Measurements from ENCODE around the gene SLC39A7. TPM values are rescaled to one million over a fixed set of nuclear protein-coding genes. Genes with fewer than 3 reads are reported as not detected.

The SLC39A7 gene
- total and polyA plus RNA-seq, 4 donors: 59.7 to 102 (median 88.6) TPM

GRCh38 chr6:33172688-33173534, 27.8 kb upstream of the SLC39A7 start:
- Histone ChIP-seq H3K36me3 (ENCODE audit: control insufficient read depth in 1 of 2, insufficient read depth in 2 of 2, low read length in 1 of 2) (no peaks in the 10 kb centered on the region), H3K27me3 (ENCODE audit: control insufficient read depth in 1 of 2, insufficient read depth in 2 of 2, low read length in 1 of 2) (no peaks in the 10 kb centered on the region), H3K4me1 (ENCODE audit: control insufficient read depth in 1 of 2, insufficient read depth in 2 of 2, low read length in 2 of 2) (no peaks in the 10 kb centered on the region), H3K27ac (ENCODE audit: low read depth in 1 of 2, low read length in 2 of 2) (no peak overlapping the region), H3K9me3 (ENCODE audit: control insufficient read depth, low read length) (no peaks in the 10 kb centered on the region), H3K4me3 (ENCODE audit: low read length in 2 of 2) (no peak overlapping the region)
- 76 to 79% methylated on average over 14 to 16 of the region's 16 CpGs for WGBS, 2 donors
- ATAC-seq (ENCODE audit: low FRiP score): no peak
- intact Hi-C loops (cut with DNase I): no loop called here
- DNase-seq: peak; percentile 41 to 53

- no peak overlapping the region for H3K27ac ChIP-seq (ENCODE audit: low read depth in 1 of 2, low read length in 2 of 2)
- H3K9me3 ChIP-seq (ENCODE audit: control insufficient read depth, low read length): no peaks in the 10 kb centered on the region
- intact Hi-C loops (cut with DNase I): no loop called here
- H3K36me3 ChIP-seq (ENCODE audit: control insufficient read depth in 1 of 2, insufficient read depth in 2 of 2, low read length in 1 of 2): no peaks in the 10 kb centered on the region
- 75 to 79% methylated on average over 11 of the region's 11 CpGs for WGBS, 2 donors
- no peaks in the 10 kb centered on the region for H3K27me3 ChIP-seq (ENCODE audit: control insufficient read depth in 1 of 2, insufficient read depth in 2 of 2, low read length in 1 of 2)
- DNase-seq: peak; percentile 26 to 37
- no peak overlapping the region for H3K4me3 ChIP-seq (ENCODE audit: low read length in 2 of 2)
- no peak for ATAC-seq (ENCODE audit: low FRiP score)
- H3K4me1 ChIP-seq (ENCODE audit: control insufficient read depth in 1 of 2, insufficient read depth in 2 of 2, low read length in 2 of 2): no peaks in the 10 kb centered on the region
These were observed 27.0 kb upstream of the SLC39A7 start for GRCh38 chr6:33173535-33174180.

DNA sequence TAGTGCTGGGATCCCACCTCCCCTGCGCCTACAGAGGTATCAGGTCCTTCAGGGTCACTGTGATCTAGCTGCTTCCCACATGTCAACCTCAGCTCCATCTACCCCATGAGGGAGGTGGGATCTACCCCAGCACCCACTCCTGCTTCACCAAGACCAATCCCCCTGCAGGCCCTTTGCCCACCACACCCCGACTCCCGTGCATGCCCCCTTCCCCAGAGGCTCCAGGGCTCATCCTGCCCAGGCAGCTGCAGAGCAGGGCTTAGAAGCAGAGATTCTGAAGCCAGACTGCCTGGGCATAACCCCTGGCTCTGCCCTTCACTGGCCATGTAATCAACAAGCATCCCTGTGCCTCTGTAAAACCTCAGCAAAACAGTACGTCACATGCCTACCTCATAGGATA, 25.9 kb upstream of the SLC39A7 start:
- Histone ChIP-seq H3K9me3 (ENCODE audit: control insufficient read depth, low read length) (no peaks in the 10 kb centered on the region), H3K4me3 (ENCODE audit: low read length in 2 of 2) (no peak overlapping the region), H3K27ac (ENCODE audit: low read depth in 1 of 2, low read length in 2 of 2) (no peak overlapping the region), H3K27me3 (ENCODE audit: control insufficient read depth in 1 of 2, insufficient read depth in 2 of 2, low read length in 1 of 2) (no peaks in the 10 kb centered on the region), H3K36me3 (ENCODE audit: control insufficient read depth in 1 of 2, insufficient read depth in 2 of 2, low read length in 1 of 2) (no peaks in the 10 kb centered on the region), H3K4me1 (ENCODE audit: control insufficient read depth in 1 of 2, insufficient read depth in 2 of 2, low read length in 2 of 2) (no peaks in the 10 kb centered on the region)
- intact Hi-C loops (cut with DNase I): no loop called here
- DNase-seq: peak in 1 of 2 donors; percentile 37
- ATAC-seq (ENCODE audit: low FRiP score): no peak
- WGBS, 2 donors: 87 to 92% methylated on average over 4 of the region's 4 CpGs

DNA sequence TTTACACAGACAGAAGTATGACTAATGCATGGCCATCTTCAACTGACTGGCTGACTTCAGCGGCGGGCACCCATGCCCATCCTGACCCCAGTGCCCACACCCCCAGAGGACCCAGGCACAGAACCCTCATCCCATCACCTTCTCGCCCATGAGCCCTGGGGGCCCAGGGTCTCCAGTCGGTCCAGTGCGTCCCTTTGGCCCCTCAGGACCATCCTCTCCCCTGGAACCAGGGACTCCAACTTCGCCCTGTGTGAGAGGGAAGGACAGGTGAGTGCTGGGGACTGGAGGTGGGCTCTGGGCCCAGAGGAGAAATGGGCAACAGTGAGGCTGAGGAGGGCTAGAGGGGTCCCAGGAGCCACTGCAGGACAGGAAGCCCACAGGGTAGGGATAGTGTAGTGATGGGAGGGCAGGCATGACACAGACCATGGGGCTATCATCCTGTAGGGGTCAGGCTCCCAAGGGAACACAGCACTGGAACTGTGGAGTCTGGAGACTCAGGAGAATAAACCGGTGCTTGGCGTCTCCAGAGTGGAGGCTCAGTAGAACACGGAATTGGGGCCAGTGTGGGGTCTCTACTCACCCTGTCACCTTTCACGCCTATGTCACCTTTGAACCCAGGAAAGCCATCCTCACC, 25.1 kb upstream of the SLC39A7 start:
- intact Hi-C loops (cut with DNase I): no loop called here
- H3K27me3 ChIP-seq (ENCODE audit: control insufficient read depth in 1 of 2, insufficient read depth in 2 of 2, low read length in 1 of 2): no peaks in the 10 kb centered on the region
- H3K4me1 ChIP-seq (ENCODE audit: control insufficient read depth in 1 of 2, insufficient read depth in 2 of 2, low read length in 2 of 2): no peaks in the 10 kb centered on the region
- ATAC-seq (ENCODE audit: low FRiP score) (no peak), DNase-seq (no peak)
- no peak overlapping the region for H3K4me3 ChIP-seq (ENCODE audit: low read length in 2 of 2)
- H3K36me3 ChIP-seq (ENCODE audit: control insufficient read depth in 1 of 2, insufficient read depth in 2 of 2, low read length in 1 of 2): no peaks in the 10 kb centered on the region
- no peaks in the 10 kb centered on the region for H3K9me3 ChIP-seq (ENCODE audit: control insufficient read depth, low read length)
- 83% methylated on average over 10 of the region's 10 CpGs for WGBS, 2 donors
- H3K27ac ChIP-seq (ENCODE audit: low read depth in 1 of 2, low read length in 2 of 2): no peak overlapping the region

GRCh38 chr6:33176906-33177305, 23.8 kb upstream of the SLC39A7 start:
- Histone ChIP-seq H3K27ac (ENCODE audit: low read depth in 1 of 2, low read length in 2 of 2) (no peak overlapping the region), H3K36me3 (ENCODE audit: control insufficient read depth in 1 of 2, insufficient read depth in 2 of 2, low read length in 1 of 2) (no peaks in the 10 kb centered on the region), H3K4me3 (ENCODE audit: low read length in 2 of 2) (no peak overlapping the region), H3K9me3 (ENCODE audit: control insufficient read depth, low read length) (no peaks in the 10 kb centered on the region), H3K27me3 (ENCODE audit: control insufficient read depth in 1 of 2, insufficient read depth in 2 of 2, low read length in 1 of 2) (no peaks in the 10 kb centered on the region), H3K4me1 (ENCODE audit: control insufficient read depth in 1 of 2, insufficient read depth in 2 of 2, low read length in 2 of 2) (no peaks in the 10 kb centered on the region)
- peak in 1 of 2 donors; percentile 55 for DNase-seq
- intact Hi-C loops (cut with DNase I): no loop called here
- 86 to 91% methylated on average over 7 of the region's 7 CpGs for WGBS, 2 donors
- no peak for ATAC-seq (ENCODE audit: low FRiP score)

- ATAC-seq (ENCODE audit: low FRiP score): no peak
- no peaks in the 10 kb centered on the region for H3K27me3 ChIP-seq (ENCODE audit: control insufficient read depth in 1 of 2, insufficient read depth in 2 of 2, low read length in 1 of 2)
- DNase-seq: no peak
These were observed 22.9 kb upstream of the SLC39A7 start for GRCh38 chr6:33177552-33178446.

GRCh38 chr6:33178755-33179475, 21.8 kb upstream of the SLC39A7 start:
- DNase-seq (no peak), ATAC-seq (ENCODE audit: low FRiP score) (no peak)
- intact Hi-C loops (cut with DNase I): no loop called here
- no peaks in the 10 kb centered on the region for H3K27me3 ChIP-seq (ENCODE audit: control insufficient read depth in 1 of 2, insufficient read depth in 2 of 2, low read length in 1 of 2)
- WGBS, 2 donors: 91 to 93% methylated on average over 9 to 10 of the region's 10 CpGs
- H3K9me3 ChIP-seq (ENCODE audit: control insufficient read depth, low read length): no peaks in the 10 kb centered on the region
- H3K27ac ChIP-seq (ENCODE audit: low read depth in 1 of 2, low read length in 2 of 2): no peak overlapping the region
- H3K4me3 ChIP-seq (ENCODE audit: low read length in 2 of 2): no peak overlapping the region
- H3K36me3 ChIP-seq (ENCODE audit: control insufficient read depth in 1 of 2, insufficient read depth in 2 of 2, low read length in 1 of 2): no peaks in the 10 kb centered on the region
- H3K4me1 ChIP-seq (ENCODE audit: control insufficient read depth in 1 of 2, insufficient read depth in 2 of 2, low read length in 2 of 2): no peaks in the 10 kb centered on the region

More at GRCh38 chr6:33177552-33178446, 22.9 kb upstream of the SLC39A7 start:
- Histone ChIP-seq H3K9me3 (ENCODE audit: control insufficient read depth, low read length) (no peaks in the 10 kb centered on the region), H3K36me3 (ENCODE audit: control insufficient read depth in 1 of 2, insufficient read depth in 2 of 2, low read length in 1 of 2) (no peaks in the 10 kb centered on the region), H3K4me3 (ENCODE audit: low read length in 2 of 2) (no peak overlapping the region), H3K4me1 (ENCODE audit: control insufficient read depth in 1 of 2, insufficient read depth in 2 of 2, low read length in 2 of 2) (no peaks in the 10 kb centered on the region), H3K27ac (ENCODE audit: low read depth in 1 of 2, low read length in 2 of 2) (no peak overlapping the region)
- intact Hi-C loops (cut with DNase I): no loop called here
- WGBS, 2 donors: 79 to 81% methylated on average over 19 of the region's 19 CpGs

DNA sequence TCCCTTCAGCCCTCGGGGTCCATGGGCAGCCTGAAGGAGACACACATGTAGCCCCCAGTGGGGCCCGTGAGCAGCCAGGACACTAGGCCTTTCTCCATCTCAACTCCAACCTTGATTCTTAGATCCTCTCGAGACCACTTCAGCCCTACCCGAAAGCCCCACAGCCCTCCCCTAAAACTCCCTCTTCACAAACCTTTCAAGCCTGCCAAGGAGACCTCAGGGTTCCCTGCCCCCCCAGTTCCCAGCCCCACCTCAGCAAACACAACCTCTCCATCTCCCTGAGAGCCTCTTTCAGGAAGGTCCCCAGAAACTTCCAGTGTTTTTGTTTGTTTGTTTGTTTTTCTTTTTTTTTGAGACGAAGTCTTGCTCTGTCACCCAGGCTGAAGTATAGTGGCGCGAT, 19.5 kb upstream of the SLC39A7 start:
- H3K9me3 ChIP-seq (ENCODE audit: control insufficient read depth, low read length): no peaks in the 10 kb centered on the region
- H3K27me3 ChIP-seq (ENCODE audit: control insufficient read depth in 1 of 2, insufficient read depth in 2 of 2, low read length in 1 of 2): no peaks in the 10 kb centered on the region
- DNase-seq: peak in 1 of 2 donors; percentile 29
- H3K4me3 ChIP-seq (ENCODE audit: low read length in 2 of 2): no peak overlapping the region
- 74 to 88% methylated on average over 7 of the region's 7 CpGs for WGBS, 2 donors
- no peaks in the 10 kb centered on the region for H3K4me1 ChIP-seq (ENCODE audit: control insufficient read depth in 1 of 2, insufficient read depth in 2 of 2, low read length in 2 of 2)
- ATAC-seq (ENCODE audit: low FRiP score): no peak
- H3K36me3 ChIP-seq (ENCODE audit: control insufficient read depth in 1 of 2, insufficient read depth in 2 of 2, low read length in 1 of 2): no peaks in the 10 kb centered on the region
- no peak overlapping the region for H3K27ac ChIP-seq (ENCODE audit: low read depth in 1 of 2, low read length in 2 of 2)
- intact Hi-C loops (cut with DNase I): no loop called here
